Peyer's patch (tissue), 4 donors: ENCODE results near the gene KLHL18. TPM values are rescaled to one million over a fixed set of nuclear protein-coding genes. Genes with fewer than 3 reads are reported as not detected.
"Not testable (repeated sequence)": the region's sequence is repeated elsewhere in the genome, so short reads cannot be mapped to it uniquely, and the experiment has no call there.

Source experiments
- DNase-seq, 3 donors: peaks; one replicate each; pipeline ENCODE4 v3.0.0-alpha.2; 2017 to 2019
- H3K27ac ChIP-seq, 4 donors: fragments of 200-600 bp; sonication (generic); one replicate each; pipeline ENCODE4 v1.5.1; 2016 to 2019
- H3K27me3 ChIP-seq, 2 donors: fragments of 200-600 bp; sonication (generic); one replicate each; pipeline ENCODE4 v1.5.1; 2019
- H3K36me3 ChIP-seq, 3 donors: fragments of 200-600 bp; sonication (generic); one replicate each; pipeline ENCODE4 v1.5.1; 2016 to 2019
- H3K4me1 ChIP-seq, 4 donors: fragments of 200-600 bp; sonication (generic); one replicate each; pipeline ENCODE4 v1.5.1; 2016 to 2019
- H3K4me3 ChIP-seq, 4 donors: fragments of 200-600 bp; sonication (generic); 1 replicate in 3 of 4; 2 replicates in 1 of 4; pipeline ENCODE4 v1.5.1; 2016 to 2019; ENCODE audit warnings: mild to moderate bottlenecking in 1 of 4
- H3K9me3 ChIP-seq, 4 donors: fragments of 200-600 bp; sonication (generic); one replicate each; pipeline ENCODE4 v1.5.1; 2016 to 2019; ENCODE audit warnings: mild to moderate bottlenecking in 1 of 4
- CTCF ChIP-seq, 6 experiments: fragments of 450-650 bp in 4 of 6; fragments of 200-600 bp in 2 of 6; sonication (generic) in 1 of 6; IDR thresholded peaks; one replicate each; pipeline ENCODE4 v1.5.1; 2017 to 2019; ENCODE audit warnings: antibody characterized with exemption in 6 of 6, mild to moderate bottlenecking in 3 of 6, moderate library complexity in 1 of 6
- POLR2A ChIP-seq, 2 donors: fragments of 450-650 bp; IDR thresholded peaks; one replicate each; pipeline ENCODE4 v1.5.1; 2017; ENCODE audit warnings: antibody characterized with exemption in 2 of 2, mild to moderate bottlenecking in 2 of 2, moderate library complexity in 2 of 2
- total RNA-seq, 4 donors: library from RNA; depleted of rRNA; stranded (reverse); fragments of >200 nt; gene quantifications; one replicate each; pipeline ENCODE4 v1.1.0, GENCODE V29; 2016

Gene KLHL18
- total RNA-seq, 4 donors from 2014 or later = 12.1 to 19.5 (median 16.6) TPM

GRCh38 chr3:47359323-47359722 lies 76.6 kb downstream of the KLHL18 start:
- no peak for TF ChIP-seq CTCF (IDR thresholded peaks at IDR 0.05)
- Histone ChIP-seq H3K27ac (no peak overlapping the region), H3K36me3 (no peaks in the 10 kb centered on the region), H3K4me1 (no peaks in the 10 kb centered on the region), H3K27me3 (no peaks in the 10 kb centered on the region), H3K9me3 (peaks cover 0 to 20% (median 3%) of the 10 kb centered on the region in 4 donors), H3K4me3 (no peak overlapping the region)
- no peak for DNase-seq

- not testable (repeated sequence) for H3K27ac ChIP-seq, H3K4me3 ChIP-seq, H3K4me1 ChIP-seq, H3K27me3 ChIP-seq, H3K36me3 ChIP-seq, DNase-seq
- peaks cover 0 to 20% (median 3%) of the 10 kb centered on the region in 4 donors for H3K9me3 ChIP-seq
These were observed 77.4 kb downstream of the KLHL18 start for GRCh38 chr3:47360110-47360517.

GRCh38 chr3:47362701-47363100 lies 80.0 kb downstream of the KLHL18 start:
- H3K9me3 ChIP-seq = peaks cover 0 to 20% (median 3%) of the 10 kb centered on the region in 4 donors
- no peak overlapping the region for H3K4me3 ChIP-seq
- no peak for DNase-seq
- no peaks in the 10 kb centered on the region for H3K27me3 ChIP-seq
- no peak overlapping the region for H3K27ac ChIP-seq
- TF ChIP-seq POLR2A (IDR thresholded peaks at IDR 0.05) (no peak), CTCF (IDR thresholded peaks at IDR 0.05) (no peak)
- no peaks in the 10 kb centered on the region for H3K36me3 ChIP-seq
- H3K4me1 ChIP-seq = no peaks in the 10 kb centered on the region

GRCh38 chr3:47365213-47366153 lies 82.7 kb downstream of the KLHL18 start:
- no peak for DNase-seq
- no peak overlapping the region for H3K4me3 ChIP-seq
- H3K27ac ChIP-seq = no peak overlapping the region
- no peaks in the 10 kb centered on the region for H3K36me3 ChIP-seq
- no peaks in the 10 kb centered on the region for H3K4me1 ChIP-seq
- TF ChIP-seq CTCF (IDR thresholded peaks at IDR 0.05) = no peak
- no peak for TF ChIP-seq POLR2A (IDR thresholded peaks at IDR 0.05)
- no peaks in the 10 kb centered on the region for H3K27me3 ChIP-seq
- no peaks in the 10 kb centered on the region for H3K9me3 ChIP-seq

- no peaks in the 10 kb centered on the region for H3K27me3 ChIP-seq
- TF ChIP-seq POLR2A (IDR thresholded peaks at IDR 0.05) (no peak), CTCF (IDR thresholded peaks at IDR 0.05) (no peak)
- no peaks in the 10 kb centered on the region for H3K9me3 ChIP-seq
- H3K4me3 ChIP-seq = no peak overlapping the region
- H3K36me3 ChIP-seq = no peaks in the 10 kb centered on the region
- DNase-seq = no peak
- H3K27ac ChIP-seq = no peak overlapping the region
- no peaks in the 10 kb centered on the region for H3K4me1 ChIP-seq
These were observed 84.1 kb downstream of the KLHL18 start for GRCh38 chr3:47366833-47367232.

- no peak for DNase-seq
- no peaks in the 10 kb centered on the region for H3K9me3 ChIP-seq
- no peak overlapping the region for H3K27ac ChIP-seq
- no peak for TF ChIP-seq CTCF (IDR thresholded peaks at IDR 0.05)
- TF ChIP-seq POLR2A (IDR thresholded peaks at IDR 0.05) = no peak
- no peaks in the 10 kb centered on the region for H3K27me3 ChIP-seq
- no peak overlapping the region for H3K4me3 ChIP-seq
- no peaks in the 10 kb centered on the region for H3K36me3 ChIP-seq
- no peaks in the 10 kb centered on the region for H3K4me1 ChIP-seq
These were observed 84.9 kb downstream of the KLHL18 start for GRCh38 chr3:47367631-47368030.

- H3K4me1 ChIP-seq, DNase-seq, H3K36me3 ChIP-seq, H3K9me3 ChIP-seq, H3K27ac ChIP-seq, H3K27me3 ChIP-seq, H3K4me3 ChIP-seq: not testable (repeated sequence)
These were observed 87.3 kb downstream of the KLHL18 start for GRCh38 chr3:47370020-47370419.
